ENCODE data around the gene CCDC110. TPM values are rescaled to one million over a fixed set of nuclear protein-coding genes. Genes with fewer than 3 reads are reported as not detected.
A peak's percentile ranks its signal among the peaks of the same experiment; 100 is the strongest.

The CCDC110 gene
- total RNA-seq, 1 donor from 2014 or later, result not detected

- Mint-ChIP-seq H3K9me3 (no peaks in the 10 kb centered on the region), H3K36me3 (ENCODE audit: low read depth) (no peaks in the 10 kb centered on the region), H3K4me1 (ENCODE audit: low read depth) (no peaks in the 10 kb centered on the region), H3K4me3 (no peak overlapping the region), H3K27me3 (ENCODE audit: insufficient read depth) (peaks cover 15% of the 10 kb centered on the region), H3K27ac (no peak overlapping the region)
- no peak for DNase-seq (ENCODE audit: low spot score)
- intact Hi-C loops (cut with micrococcal nuclease), result no loop called here
These were observed 32.8 kb upstream of the CCDC110 start for GRCh38 chr4:185504098-185505047.

GRCh38 chr4:185502386-185502785, 30.9 kb upstream of the CCDC110 start:
- Mint-ChIP-seq H3K27me3 (ENCODE audit: insufficient read depth) (peaks cover 8% of the 10 kb centered on the region), H3K36me3 (ENCODE audit: low read depth) (no peaks in the 10 kb centered on the region), H3K27ac (no peak overlapping the region), H3K4me3 (no peak overlapping the region), H3K4me1 (ENCODE audit: low read depth) (no peaks in the 10 kb centered on the region), H3K9me3 (no peaks in the 10 kb centered on the region)
- intact Hi-C loops (cut with micrococcal nuclease), result no loop called here
- DNase-seq (ENCODE audit: low spot score), result no peak

- peaks cover 7% of the 10 kb centered on the region for H3K27me3 Mint-ChIP-seq (ENCODE audit: insufficient read depth)
- no peaks in the 10 kb centered on the region for H3K4me1 Mint-ChIP-seq (ENCODE audit: low read depth)
- H3K9me3 Mint-ChIP-seq, result no peaks in the 10 kb centered on the region
- DNase-seq (ENCODE audit: low spot score), result no peak
- H3K4me3 Mint-ChIP-seq, result no peak overlapping the region
- H3K27ac Mint-ChIP-seq, result no peak overlapping the region
- H3K36me3 Mint-ChIP-seq (ENCODE audit: low read depth), result no peaks in the 10 kb centered on the region
- intact Hi-C loops (cut with micrococcal nuclease), result no loop called here
These were observed 29.0 kb upstream of the CCDC110 start for GRCh38 chr4:185500576-185500975.

- DNase-seq (ENCODE audit: low spot score), result no peak
- Mint-ChIP-seq H3K4me3 (no peak overlapping the region), H3K9me3 (no peaks in the 10 kb centered on the region), H3K27me3 (ENCODE audit: insufficient read depth) (peaks cover 6% of the 10 kb centered on the region), H3K36me3 (ENCODE audit: low read depth) (no peaks in the 10 kb centered on the region), H3K27ac (no peak overlapping the region), H3K4me1 (ENCODE audit: low read depth) (no peaks in the 10 kb centered on the region)
- intact Hi-C loops (cut with micrococcal nuclease), result no loop called here
These were observed 28.5 kb upstream of the CCDC110 start for GRCh38 chr4:185500035-185500434.

GRCh38 chr4:185488650-185489049, 17.1 kb upstream of the CCDC110 start:
- H3K27me3 Mint-ChIP-seq (ENCODE audit: insufficient read depth), result peaks cover 10% of the 10 kb centered on the region
- peaks cover 21% of the 10 kb centered on the region for H3K9me3 Mint-ChIP-seq
- H3K27ac Mint-ChIP-seq, result no peak overlapping the region
- no peak overlapping the region for H3K4me3 Mint-ChIP-seq
- no peaks in the 10 kb centered on the region for H3K4me1 Mint-ChIP-seq (ENCODE audit: low read depth)
- DNase-seq (ENCODE audit: low spot score), result no peak
- no peaks in the 10 kb centered on the region for H3K36me3 Mint-ChIP-seq (ENCODE audit: low read depth)
- intact Hi-C loops (cut with micrococcal nuclease), result no loop called here

- peaks cover 41% of the 10 kb centered on the region for H3K27me3 Mint-ChIP-seq (ENCODE audit: insufficient read depth)
- no peak overlapping the region for H3K4me3 Mint-ChIP-seq
- H3K4me1 Mint-ChIP-seq (ENCODE audit: low read depth), result no peaks in the 10 kb centered on the region
- no peaks in the 10 kb centered on the region for H3K9me3 Mint-ChIP-seq
- no peak overlapping the region for H3K27ac Mint-ChIP-seq
- H3K36me3 Mint-ChIP-seq (ENCODE audit: low read depth), result no peaks in the 10 kb centered on the region
- no peak for DNase-seq (ENCODE audit: low spot score)
- intact Hi-C loops (cut with micrococcal nuclease), result no loop called here
These were observed 9.9 kb upstream of the CCDC110 start for GRCh38 chr4:185481401-185481800.

GRCh38 chr4:185480016-185480732, 8.6 kb upstream of the CCDC110 start:
- intact Hi-C loops (cut with micrococcal nuclease), result no loop called here
- no peak overlapping the region for H3K4me3 Mint-ChIP-seq
- H3K27me3 Mint-ChIP-seq (ENCODE audit: insufficient read depth), result peaks cover 41% of the 10 kb centered on the region
- H3K36me3 Mint-ChIP-seq (ENCODE audit: low read depth), result no peaks in the 10 kb centered on the region
- H3K27ac Mint-ChIP-seq, result no peak overlapping the region
- DNase-seq (ENCODE audit: low spot score), result no peak
- H3K4me1 Mint-ChIP-seq (ENCODE audit: low read depth), result no peaks in the 10 kb centered on the region
- H3K9me3 Mint-ChIP-seq, result no peaks in the 10 kb centered on the region

GRCh38 chr4:185479507-185479971, 8.0 kb upstream of the CCDC110 start:
- H3K36me3 Mint-ChIP-seq (ENCODE audit: low read depth), result no peaks in the 10 kb centered on the region
- H3K9me3 Mint-ChIP-seq, result no peaks in the 10 kb centered on the region
- no peaks in the 10 kb centered on the region for H3K4me1 Mint-ChIP-seq (ENCODE audit: low read depth)
- intact Hi-C loops (cut with micrococcal nuclease), result loop anchor here (10.0 kb wide), 2 partner anchors 555 to 1975 kb away; partner anchors contain the start of gene ING2
- DNase-seq (ENCODE audit: low spot score), result no peak
- H3K27ac Mint-ChIP-seq, result no peak overlapping the region
- peaks cover 43% of the 10 kb centered on the region for H3K27me3 Mint-ChIP-seq (ENCODE audit: insufficient read depth)
- H3K4me3 Mint-ChIP-seq, result no peak overlapping the region

- H3K9me3 Mint-ChIP-seq, result no peaks in the 10 kb centered on the region
- intact Hi-C loops (cut with micrococcal nuclease), result loop anchor here (10.0 kb wide), 2 partner anchors 562 to 1968 kb away; partner anchors contain the start of gene ING2
- peaks cover 48% of the 10 kb centered on the region for H3K27me3 Mint-ChIP-seq (ENCODE audit: insufficient read depth)
- H3K4me1 Mint-ChIP-seq (ENCODE audit: low read depth), result peaks cover 4% of the 10 kb centered on the region
- H3K36me3 Mint-ChIP-seq (ENCODE audit: low read depth), result no peaks in the 10 kb centered on the region
- DNase-seq (ENCODE audit: low spot score), result no peak
- no peak overlapping the region for H3K4me3 Mint-ChIP-seq
- H3K27ac Mint-ChIP-seq, result no peak overlapping the region
These were observed 1.7 kb upstream of the CCDC110 start for GRCh38 chr4:185473247-185473646.

- Mint-ChIP-seq H3K4me3 (peak overlapping the region; percentile 89), H3K27me3 (ENCODE audit: insufficient read depth) (peaks cover 50% of the 10 kb centered on the region), H3K9me3 (no peaks in the 10 kb centered on the region), H3K4me1 (ENCODE audit: low read depth) (peaks cover 4% of the 10 kb centered on the region), H3K36me3 (ENCODE audit: low read depth) (no peaks in the 10 kb centered on the region), H3K27ac (peak overlapping the region; percentile 47)
- no peak for DNase-seq (ENCODE audit: low spot score)
- intact Hi-C loops (cut with micrococcal nuclease), result loop anchor here (10.0 kb wide), 2 partner anchors 563 to 1967 kb away; partner anchors contain the start of gene ING2
These were observed 590 bp upstream of the CCDC110 start for GRCh38 chr4:185472103-185472542.

- Mint-ChIP-seq H3K4me3 (peak overlapping the region; percentile 75), H3K27ac (no peak overlapping the region), H3K9me3 (no peaks in the 10 kb centered on the region), H3K36me3 (ENCODE audit: low read depth) (no peaks in the 10 kb centered on the region), H3K27me3 (ENCODE audit: insufficient read depth) (peaks cover 54% of the 10 kb centered on the region), H3K4me1 (ENCODE audit: low read depth) (peaks cover 4% of the 10 kb centered on the region)
- intact Hi-C loops (cut with micrococcal nuclease), result loop anchor here (1.0 to 10.0 kb wide), 8 partner anchors 45 to 1966 kb away; partner anchors contain the start of genes ANKRD37, CYP4V2, ING2 and SLC25A4
- DNase-seq (ENCODE audit: low spot score), result peak; percentile 21
These were observed 885 bp downstream of the CCDC110 start for GRCh38 chr4:185470501-185471195.

- Mint-ChIP-seq H3K27me3 (ENCODE audit: insufficient read depth) (peaks cover 53% of the 10 kb centered on the region), H3K4me1 (ENCODE audit: low read depth) (peaks cover 4% of the 10 kb centered on the region), H3K27ac (no peak overlapping the region), H3K4me3 (no peak overlapping the region), H3K9me3 (no peaks in the 10 kb centered on the region), H3K36me3 (ENCODE audit: low read depth) (no peaks in the 10 kb centered on the region)
- DNase-seq (ENCODE audit: low spot score), result no peak
- intact Hi-C loops (cut with micrococcal nuclease), result loop anchor here (2.0 to 10.0 kb wide), 3 partner anchors 327 to 1965 kb away; partner anchors contain the start of genes ING2 and SLC25A4
These were observed 1.9 kb downstream of the CCDC110 start for GRCh38 chr4:185469580-185470154.
